GM21576 (cell line): Measurements from ENCODE around the gene HOXD3.

Source experiments
- ATAC-seq: cut with Tn5 transposase; IDR thresholded peaks from one replicate; pipeline ENCODE4 v1.9.1; 2021; ENCODE audit warnings: mild to moderate bottlenecking, moderate library complexity; ENCODE audit not compliant: unreplicated experiment

The HOXD3 gene

DNA sequence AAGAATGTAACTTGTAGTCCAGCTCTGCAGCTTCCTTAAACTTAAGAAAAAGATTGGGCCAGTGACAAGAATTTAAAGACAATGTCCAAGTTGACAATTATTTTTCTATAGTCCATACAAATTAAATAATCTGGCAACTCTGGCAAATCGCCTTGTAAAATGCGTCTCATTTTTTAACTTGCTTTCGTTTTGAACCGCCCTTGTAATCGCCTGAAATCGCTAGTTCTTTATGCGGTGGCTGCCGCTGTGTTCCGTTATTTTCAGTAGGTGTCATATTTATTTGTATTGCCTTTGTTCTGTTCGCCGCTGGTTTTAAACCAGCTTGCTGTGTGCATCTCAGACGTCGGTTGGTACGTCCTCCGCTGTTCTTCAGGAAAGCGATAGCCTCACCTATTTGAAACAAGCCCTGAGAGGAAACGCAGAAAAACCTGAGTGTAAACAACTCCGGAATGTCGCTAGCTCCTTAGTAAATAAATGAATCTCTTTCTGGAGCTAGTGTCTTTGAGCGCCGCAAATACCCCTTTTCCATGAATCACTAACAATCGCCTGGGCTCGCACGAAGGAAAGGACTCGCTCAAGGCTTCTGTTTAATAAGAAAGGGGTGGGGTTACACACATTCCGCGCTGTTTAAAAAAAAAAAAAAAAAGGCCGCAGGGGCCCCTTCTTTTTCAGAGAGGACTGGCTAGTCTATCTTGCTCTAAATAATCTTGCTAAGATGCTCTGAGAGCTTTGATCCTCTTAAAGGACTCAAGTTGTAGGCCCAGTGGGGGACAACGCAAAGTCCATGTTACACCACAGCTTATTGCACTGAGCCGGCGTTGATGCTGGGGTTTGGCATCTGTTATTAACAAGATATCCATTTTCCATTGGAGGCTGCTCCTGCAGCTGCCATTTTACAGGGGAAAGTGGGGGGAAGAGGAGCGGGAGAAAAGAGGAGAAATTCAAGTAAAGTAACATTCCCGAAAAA is 24.6 kb upstream of the HOXD3 start:
- ATAC-seq = no peak

GRCh38 chr2:176133389-176133788 is 23.7 kb upstream of the HOXD3 start:
- ATAC-seq = no peak

GRCh38 chr2:176134035-176134434 is 23.1 kb upstream of the HOXD3 start:
- no peak for ATAC-seq

DNA sequence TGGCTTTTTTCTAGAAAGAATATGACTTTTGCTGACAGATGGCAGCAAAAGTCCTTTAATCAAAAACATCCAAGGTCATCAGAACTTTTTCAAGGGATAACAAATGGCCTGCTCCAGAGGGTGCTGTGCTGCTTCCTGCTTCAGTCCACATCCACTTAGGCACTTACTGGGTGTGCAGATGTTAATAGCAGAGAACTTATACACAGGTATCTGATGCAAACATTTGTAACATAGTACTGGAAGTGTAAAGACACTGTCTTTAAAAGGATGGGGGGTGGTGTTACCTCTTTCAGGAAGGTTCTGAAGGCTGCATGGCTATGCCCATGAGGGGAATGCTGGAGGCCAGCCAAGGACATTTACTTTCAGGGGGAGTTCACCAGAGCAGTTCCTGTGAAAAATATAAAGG is 22.1 kb upstream of the HOXD3 start:
- no peak for ATAC-seq

DNA sequence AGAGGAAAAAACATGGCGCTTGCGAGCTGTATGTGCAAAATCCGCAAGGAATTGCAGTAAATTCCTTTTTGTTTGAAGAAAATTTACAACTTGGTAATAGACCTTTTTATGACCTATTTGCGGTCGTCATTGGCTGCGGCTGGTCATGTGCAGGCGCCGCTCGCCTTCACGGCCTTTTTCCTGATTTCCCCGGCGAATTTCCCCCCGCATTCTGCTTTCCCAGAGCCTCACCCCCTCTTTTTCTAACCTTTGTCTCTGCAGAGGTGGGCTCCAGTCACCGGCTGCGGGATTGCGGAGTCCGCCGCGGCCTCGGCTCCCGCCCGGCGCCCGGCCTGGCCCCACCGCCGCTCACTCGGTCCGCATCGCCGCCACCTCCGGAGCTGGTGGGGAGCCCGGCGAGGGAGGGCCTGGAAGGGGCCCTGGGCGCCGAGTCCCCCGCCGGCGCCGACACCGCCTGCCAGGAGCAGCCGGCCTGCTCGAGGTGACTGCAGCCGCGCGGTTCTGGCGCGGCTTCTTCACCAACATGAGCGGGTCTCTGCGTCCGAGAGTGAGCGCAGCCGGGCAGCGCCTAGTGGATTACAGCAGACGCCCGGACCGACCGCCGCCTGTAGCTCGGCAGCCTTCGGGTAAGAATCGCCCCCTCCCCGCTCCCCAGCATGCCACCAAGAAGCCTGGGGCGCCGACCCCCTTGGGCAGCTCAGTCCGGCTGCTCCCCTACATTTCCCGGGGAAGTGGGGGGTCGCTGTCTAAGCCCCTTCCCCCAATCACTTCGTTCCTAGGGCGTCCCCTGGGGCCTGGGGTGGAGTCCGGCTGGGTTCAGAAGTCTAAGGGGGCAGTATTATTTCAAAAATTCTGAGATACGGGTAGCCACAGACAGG is 20.5 kb upstream of the HOXD3 start:
- ATAC-seq = no peak

- no peak for ATAC-seq
Measured at GRCh38 chr2:176137252-176137580, 19.9 kb upstream of the HOXD3 start.

DNA sequence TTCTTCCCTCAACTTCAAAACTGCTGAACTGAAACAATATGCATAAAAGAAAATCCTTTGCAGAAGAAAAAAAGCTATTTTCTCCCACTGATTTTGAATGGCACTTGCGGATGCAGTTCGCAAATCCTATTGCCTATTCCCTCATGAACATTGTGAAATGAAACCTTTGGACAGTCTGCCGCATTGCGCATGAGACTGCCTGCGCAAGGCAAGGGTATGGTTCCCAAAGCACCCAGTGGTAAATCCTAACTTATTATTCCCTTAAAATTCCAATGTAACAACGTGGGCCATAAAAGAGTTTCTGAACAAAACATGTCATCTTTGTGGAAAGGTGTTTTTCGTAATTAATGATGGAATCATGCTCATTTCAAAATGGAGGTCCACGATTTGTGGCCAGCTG is 19.2 kb upstream of the HOXD3 start:
- ATAC-seq = no peak

DNA sequence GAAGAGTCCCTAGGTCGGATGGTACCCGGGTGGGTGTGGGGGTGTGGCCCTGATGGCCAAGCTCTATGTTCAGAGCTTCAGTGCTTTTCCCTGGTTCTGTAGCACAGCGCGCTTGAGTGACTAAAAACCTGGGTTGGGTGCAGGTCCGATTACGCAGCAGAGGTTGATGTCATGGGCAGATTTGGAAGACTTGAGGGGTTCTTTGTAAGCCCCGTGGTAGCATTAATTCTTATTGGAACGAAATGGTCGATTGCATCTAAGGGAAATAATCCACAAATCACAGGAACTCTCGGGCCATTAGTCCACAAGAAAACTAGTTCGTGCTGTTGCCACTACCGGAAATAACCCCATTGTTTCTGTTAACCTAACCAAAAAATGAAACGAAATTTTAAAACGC is 18.6 kb upstream of the HOXD3 start:
- no peak for ATAC-seq

DNA sequence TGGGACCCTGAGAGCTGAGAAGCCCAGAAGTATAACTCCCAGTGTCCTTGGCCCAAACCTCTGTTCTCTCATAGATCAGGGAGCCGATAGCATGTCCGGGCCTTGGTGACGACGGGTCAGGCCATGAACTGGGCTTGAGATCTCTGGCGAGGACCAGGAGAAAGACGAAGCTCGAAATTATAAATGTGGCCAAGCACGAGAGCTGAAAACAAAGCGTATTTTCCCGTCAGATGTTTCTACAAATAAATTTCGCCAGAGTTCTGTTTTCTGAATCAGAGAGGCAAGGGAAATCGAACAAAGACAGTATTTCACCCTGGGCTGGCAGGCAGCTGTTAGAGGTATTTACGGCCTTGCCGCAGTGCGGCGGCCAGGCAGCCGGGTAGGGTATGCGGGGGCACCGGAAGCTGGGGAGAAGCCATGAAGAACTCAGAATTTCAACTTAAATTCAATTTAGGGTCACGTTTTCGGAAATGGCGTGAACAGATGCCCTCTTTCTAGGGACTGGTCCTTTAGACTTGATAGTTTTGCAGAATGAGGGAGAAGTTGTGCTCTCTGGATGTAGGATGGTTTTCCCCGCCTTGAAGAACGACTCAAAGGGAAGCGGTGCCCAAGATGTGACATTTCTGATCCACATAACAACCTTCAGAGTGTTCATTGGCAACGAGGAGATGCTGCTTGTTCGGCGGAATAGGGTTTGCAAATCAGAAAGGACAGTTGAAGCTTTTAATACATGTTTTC is 18.0 kb upstream of the HOXD3 start:
- ATAC-seq = no peak

DNA sequence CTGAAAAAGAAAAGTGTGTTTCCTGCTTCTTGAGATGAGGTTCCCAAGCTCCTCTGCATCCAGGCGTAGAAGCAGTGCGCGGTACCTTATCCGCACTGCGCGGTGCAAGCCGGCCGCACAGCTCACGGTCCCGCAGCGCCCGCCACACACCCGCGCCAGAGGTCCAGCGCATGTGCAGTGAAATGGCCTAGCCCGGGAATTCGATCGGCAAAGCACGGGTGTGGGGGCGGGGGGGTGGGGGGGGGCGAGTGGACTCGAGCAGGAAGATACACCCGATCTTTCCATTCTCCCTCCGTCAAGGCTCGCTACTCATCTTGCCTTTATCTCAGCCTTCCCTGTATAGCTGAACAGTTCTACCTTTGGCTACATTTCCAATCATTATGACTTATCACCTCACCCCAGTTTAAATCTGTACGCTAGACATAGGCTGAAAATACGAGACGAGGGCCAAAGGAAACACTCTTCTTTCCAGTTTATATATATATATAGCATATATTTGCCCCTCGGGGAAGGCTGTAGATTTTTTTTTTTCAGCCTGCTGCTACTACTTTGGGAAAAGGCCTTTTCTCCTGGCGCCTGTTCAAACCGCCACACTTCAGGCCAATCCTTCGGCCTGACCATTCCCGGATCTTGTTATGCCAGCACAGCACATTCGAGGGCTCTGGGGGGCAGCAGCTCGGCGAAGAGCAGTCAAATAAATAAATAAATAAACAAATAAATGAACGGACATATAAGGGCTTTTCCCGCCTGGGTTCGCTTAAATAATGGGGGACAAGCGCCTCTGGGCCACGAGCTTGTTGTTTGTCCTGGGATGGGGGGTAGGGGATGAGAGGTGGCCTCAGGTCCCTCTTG is 17.2 kb upstream of the HOXD3 start:
- ATAC-seq = no peak

- ATAC-seq = peak; percentile 87
Measured at GRCh38 chr2:176140513-176141317, 16.4 kb upstream of the HOXD3 start.

DNA sequence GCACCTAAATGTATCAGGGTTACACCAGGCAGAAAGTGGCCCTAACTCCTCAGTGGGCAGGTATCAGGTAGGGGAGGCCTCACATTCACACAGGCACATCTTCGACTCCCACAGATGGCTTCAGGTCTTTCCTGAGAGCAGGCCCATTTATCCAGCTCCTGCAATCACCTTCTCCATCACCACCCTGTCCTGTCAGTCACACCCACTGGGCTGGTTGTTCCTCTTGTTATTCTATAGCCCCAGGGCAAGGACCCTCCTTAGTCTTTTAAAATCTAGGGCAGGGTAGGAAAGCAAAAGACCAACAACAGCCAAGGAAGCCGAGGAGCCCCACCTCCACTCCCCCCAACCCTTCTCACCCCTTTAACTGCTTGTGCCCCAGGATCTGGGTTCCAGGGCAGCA is 14.8 kb upstream of the HOXD3 start:
- ATAC-seq = no peak

DNA sequence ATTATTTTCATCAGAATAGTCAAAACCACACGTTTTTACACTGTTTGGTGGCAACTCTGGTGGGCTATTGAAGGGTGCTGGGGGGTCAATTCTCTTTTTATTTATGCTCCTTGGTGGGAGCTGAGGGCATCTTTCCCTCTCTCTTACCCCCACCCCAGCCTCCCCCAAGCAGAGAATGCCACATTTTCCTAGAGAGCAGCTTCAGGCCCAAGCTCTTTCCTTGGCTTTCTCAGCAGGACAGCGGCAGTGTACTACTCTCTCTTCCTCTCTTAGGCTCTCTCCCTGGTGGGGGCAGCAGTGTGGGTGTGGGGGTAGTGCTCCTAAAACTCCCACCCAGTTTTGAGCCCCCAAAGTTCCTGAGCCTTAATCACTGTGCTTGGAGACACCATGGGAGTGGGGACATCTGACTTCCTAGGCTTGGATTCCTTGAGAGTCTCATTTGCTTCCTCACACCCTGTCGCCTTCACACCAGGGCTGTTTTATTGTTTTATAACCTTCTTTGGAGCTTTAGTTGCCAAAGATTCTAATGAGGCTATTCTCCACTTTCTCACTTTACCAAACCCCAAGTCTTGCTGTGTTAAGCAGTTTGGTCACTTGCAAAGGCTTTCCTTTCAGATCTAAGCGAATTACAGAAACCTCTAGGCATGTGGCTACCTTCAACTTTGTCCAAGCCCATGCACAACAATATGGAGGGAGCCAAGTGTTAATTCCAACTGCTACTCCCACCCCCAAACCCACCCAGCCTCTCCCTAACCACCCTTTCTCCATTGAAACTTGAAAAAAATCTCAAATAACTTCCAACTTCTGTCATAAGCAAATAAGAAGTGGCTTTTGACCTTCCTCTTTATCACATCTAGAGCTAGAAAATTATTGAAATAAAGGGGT is 11.8 kb upstream of the HOXD3 start:
- ATAC-seq = no peak

GRCh38 chr2:176146101-176146500 is 11.0 kb upstream of the HOXD3 start:
- no peak for ATAC-seq

DNA sequence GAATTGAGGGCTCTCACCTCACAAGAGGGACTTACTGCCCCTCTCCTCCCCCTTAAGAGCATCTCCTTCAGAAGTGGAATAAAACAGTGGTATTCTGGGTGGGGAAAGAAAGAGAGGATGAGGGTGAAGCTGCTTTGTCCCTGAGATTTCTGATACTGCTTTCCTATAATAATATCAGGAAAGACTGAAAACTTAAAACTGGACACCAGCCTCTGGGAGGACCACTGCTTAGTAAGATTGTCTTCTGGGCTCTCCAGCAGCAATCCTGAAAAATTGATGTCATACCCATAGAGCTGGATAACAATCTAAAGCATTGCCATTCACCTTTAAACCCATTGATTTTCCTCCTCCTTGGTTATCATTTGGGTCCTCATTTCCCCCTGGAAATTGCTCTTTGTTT is 10.5 kb upstream of the HOXD3 start:
- ATAC-seq = no peak

DNA sequence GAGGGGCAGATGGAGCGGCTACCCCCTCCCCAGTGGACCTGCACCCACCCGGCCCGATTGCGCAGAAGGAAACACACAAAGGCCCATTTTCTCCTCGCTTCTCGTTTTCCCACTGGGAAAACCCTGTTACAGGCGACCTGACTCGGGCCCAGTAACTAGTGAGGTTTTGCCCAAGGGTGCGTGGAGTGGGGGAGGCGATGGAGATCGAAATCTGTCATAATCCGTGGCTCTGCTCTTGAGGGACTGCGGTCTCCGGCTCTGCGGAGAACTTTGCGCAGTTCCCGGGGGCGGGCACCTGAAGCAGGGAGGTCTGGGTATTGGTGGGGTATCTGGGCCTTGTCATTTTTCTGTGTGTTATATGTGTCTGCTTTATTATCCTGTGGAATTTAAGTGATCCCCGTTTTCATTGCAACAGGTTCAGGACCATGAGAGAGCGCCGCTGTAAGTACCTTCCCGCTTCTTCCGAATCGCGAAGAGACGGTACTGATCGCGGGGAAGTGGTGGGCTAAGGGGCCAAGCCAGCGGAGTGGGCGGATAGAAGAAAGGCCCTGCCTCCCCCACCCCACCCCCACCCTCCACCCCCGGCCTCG is 9.8 kb upstream of the HOXD3 start:
- no peak for ATAC-seq

DNA sequence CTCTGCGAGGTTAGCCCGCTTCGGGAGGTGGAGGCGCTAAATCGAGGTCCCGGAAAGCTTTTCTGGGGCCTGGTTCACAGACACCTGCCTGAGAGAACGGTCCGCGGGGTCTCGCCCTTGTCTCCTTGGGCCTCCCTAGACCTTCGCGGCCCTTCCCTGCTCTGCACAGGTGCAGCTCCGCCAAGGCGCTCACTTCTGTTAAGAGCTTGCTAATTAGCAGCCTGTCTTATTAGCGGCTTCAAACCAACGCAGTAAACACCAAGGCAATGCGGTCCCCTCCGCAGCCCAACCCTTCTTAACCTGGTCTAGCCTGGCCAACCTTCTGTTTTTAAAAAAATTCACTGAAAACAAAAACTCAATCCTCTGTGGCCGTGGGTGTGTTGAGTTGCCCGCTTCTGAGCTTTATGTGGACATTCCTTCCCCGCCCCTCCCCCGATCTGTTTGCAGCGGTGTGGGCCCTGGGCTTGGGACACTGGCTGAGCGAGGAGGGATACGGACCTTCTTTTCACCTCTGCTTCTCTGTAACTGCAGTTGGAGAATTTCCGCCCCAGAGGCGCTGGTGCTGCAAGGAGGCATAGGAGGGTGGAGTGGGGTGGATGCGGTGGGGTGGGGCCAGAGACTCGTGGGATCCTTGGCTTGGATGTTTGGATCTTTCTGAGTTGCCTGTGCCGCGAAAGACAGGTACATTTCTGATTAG is 9.2 kb upstream of the HOXD3 start:
- ATAC-seq = no peak
